Measurements from ENCODE around the gene PRKCA.

Gene PRKCA

DNA sequence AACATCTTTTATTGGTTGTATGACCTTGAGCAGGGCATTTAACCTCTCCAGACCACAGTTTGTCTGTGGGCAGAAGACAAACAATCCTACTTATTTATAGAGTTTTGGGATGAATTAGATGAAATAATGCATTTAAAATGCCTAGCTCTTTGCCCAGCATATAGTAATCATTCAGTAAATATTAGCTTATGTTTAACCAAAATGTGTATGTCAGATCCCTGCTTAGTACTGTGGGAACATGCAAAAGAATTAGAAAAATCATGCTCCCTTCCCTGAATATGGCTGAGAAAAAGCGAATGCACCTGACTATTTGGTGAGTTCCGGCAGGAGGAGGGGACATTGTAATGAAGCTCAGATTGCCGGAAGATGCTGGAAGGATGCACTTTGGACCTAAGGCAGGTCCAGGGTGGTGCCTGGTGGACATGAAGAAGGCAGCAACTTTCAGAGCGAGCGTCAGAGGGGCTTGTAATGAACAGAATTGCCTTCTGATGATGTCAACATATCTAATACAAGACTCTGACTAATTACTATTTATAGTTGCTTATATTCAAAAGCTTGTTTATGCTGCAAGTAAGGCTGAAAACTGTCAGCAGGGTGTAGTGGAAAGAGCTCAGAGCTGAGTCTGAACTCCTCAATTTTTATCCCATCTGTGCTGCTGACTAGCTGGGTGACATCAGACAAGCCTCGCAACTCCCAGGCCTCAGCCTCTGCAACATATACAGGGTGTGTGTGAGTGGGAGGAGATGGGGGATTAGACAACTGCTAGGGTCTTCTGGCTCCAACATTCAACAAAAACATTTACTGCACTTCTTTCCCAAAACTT is 221.2 kb downstream of the PRKCA start:
- FAIRE-seq, result no peak

DNA sequence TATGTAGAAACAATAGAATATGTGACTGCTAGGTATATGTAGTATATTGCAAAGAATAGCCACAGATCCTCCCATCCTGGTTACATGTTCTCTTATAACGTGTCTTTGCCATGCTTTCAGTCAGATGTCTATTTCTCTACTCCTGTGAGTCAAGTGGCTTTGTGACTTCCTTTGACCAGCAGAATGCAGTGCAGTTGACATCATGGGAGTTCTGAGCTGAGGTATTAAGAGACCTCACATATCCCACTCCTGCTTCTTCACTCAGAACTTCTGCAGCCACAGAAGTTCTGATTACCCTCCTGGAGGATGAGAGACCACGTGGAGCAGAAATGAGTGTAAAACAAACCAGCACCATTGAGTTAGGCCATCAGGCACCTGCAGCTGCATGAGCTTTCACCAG is 222.5 kb downstream of the PRKCA start:
- FAIRE-seq, result no peak

DNA sequence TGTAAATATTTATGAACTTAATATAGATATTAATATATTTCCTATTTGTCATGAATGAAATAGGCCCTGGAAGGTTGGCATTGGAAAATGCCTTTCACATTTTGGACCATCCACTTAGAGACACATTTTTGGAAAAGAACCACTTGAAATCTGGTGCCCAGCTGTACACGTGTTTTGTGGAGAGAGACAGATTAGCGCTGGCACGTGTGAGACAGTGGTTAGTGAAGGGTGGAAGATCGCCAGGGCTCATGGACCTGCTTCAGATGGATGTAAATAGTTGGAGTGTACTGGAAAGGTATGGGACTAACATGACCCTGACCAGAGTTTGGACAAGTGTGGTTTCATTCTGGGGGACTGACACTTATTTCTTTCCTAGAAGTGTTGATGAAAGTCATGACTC is 222.9 kb downstream of the PRKCA start:
- FAIRE-seq, result no peak

DNA sequence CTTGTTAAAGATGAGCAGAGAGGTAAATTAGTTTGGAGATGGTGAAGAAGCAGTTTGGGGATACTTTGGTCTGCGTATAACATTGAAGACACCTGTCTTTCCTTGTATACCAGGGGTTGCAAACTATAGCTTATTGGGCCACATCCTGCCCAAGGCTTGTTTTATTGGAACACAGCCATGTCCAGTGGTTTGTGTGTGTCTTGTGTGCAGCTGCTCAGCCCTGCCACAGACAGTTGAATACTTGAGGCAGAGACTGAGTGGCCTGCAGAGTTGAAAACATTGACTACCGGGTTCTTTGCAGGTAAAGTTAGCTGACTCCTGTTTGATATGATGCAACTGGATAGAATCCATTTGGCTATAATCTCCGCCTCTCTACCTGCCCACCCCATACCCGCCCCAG is 224.4 kb downstream of the PRKCA start:
- FAIRE-seq, result no peak

GRCh38 chr17:66527335-66527734 is 224.9 kb downstream of the PRKCA start:
- no peak for FAIRE-seq

GRCh38 chr17:66531851-66532295 is 229.5 kb downstream of the PRKCA start:
- no peak for FAIRE-seq

DNA sequence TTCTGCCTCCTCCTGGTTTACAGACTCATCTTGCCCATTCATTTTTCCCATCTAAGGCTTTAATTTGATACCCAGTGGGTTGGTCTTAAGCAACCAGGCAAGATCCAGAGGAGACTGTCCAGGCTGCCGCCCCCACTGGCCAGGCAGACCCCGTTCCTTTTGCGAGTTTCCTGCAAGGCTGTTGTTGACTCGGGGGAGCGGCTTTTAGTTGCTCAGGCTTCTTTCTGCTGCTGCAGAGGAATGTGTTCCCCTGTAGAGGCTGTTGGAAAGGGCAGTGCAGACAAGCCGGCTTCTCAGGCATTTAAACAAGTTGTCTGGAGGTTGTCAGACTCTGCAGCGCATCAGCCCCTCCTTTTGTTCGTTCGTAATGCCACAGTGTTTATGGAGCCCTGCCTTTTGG is 231.2 kb downstream of the PRKCA start:
- FAIRE-seq, result no peak

DNA sequence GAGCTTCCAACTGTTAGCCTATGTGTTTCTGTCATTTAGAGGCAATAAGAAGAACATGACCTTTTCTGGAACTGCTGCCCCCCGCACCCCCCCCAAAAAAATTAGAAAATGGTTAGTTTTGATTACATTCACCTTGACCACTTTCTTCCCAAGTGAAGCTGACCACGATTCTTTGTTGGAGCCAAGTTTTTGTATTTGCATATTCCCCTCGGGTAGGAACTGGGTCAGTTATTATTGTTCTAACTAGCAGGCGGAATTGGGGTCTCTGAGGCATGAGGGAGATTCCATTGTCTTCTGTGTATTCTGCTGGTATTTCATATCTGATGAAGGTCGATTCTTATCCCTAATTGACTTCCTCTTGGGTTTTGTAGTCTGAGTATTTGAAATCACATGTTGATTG is 231.6 kb downstream of the PRKCA start:
- no peak for FAIRE-seq

- FAIRE-seq, result no peak
These were observed 233.2 kb downstream of the PRKCA start for GRCh38 chr17:66535611-66536010.

DNA sequence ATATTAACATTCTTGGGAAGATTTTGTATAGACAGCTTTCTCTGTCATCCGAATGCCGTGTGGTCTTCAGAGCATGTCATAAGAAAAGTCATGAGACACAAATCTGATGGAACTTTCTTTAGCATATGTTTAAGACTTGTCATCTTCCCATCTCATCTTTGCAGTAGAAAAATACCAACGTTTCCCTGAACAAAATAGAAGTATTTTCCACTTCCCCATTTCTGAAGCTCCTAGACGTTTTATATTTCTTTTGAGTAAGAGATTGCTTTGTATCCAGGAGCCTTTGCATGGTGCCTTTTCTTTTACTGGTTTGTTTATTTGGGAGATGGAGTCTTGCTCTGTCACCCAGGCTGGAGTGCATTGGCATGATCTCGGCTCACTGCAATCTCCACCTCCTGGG is 235.1 kb downstream of the PRKCA start:
- FAIRE-seq, result no peak

- no peak for FAIRE-seq
These were observed 236.4 kb downstream of the PRKCA start for GRCh38 chr17:66538776-66539175.

GRCh38 chr17:66540131-66540781 is 237.8 kb downstream of the PRKCA start:
- no peak for FAIRE-seq

DNA sequence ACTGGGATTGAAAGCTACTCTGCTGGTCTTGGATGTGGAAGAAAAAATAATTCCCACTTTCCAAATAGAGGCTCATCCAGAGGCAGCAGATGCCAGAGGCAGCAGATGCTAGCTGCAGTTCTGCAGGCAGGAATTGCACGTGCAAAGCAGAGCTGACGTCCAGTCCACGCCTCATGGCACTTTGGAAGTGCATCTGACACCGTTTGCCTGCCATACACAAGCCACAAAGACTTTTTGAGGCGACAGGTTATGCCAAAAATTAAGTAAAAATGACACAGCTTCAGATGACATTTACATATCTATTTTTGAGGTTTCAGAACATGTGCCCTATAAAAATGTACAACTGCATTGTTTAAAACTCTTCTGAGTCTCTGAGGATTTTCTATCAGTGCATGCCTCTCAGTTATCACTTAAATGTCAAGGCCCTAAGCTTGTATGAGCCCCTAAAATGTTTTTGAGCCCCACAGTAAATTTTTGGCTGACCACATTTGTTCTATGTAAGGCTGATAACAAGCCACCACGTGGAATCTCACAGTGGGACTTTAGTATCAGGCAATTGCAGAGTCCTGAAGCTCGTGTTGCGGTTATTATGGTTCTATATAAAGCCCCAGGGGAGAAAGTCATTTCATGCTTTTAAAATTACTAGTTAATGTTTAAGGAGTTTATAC is 239.2 kb downstream of the PRKCA start:
- no peak for FAIRE-seq

GRCh38 chr17:66542129-66542966 is 239.9 kb downstream of the PRKCA start:
- FAIRE-seq, result no peak

- FAIRE-seq, result no peak
These were observed 240.6 kb downstream of the PRKCA start for GRCh38 chr17:66542967-66543520.

DNA sequence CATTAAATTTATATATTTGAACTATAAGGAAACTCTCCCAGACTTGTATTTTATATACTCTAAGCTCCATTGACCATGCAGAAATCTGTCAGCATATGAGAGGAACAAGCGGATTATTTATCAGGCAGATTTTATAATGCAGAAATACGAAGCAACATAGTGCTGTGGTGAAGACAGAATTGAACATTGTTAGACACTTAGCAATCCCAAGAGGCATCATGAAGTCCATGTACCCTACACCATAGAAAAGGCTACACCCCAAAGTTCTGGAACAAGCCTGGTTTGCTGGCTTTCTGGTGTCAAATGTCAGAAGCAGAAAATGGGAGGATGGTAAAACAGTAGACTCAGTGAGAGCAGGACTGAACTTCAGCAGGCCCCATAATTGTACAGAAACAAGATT is 241.1 kb downstream of the PRKCA start:
- FAIRE-seq, result no peak

- no peak for FAIRE-seq
These were observed 243.5 kb downstream of the PRKCA start for GRCh38 chr17:66545918-66546317.

- FAIRE-seq, result no peak
These were observed 244.9 kb downstream of the PRKCA start for GRCh38 chr17:66547151-66547865.

DNA sequence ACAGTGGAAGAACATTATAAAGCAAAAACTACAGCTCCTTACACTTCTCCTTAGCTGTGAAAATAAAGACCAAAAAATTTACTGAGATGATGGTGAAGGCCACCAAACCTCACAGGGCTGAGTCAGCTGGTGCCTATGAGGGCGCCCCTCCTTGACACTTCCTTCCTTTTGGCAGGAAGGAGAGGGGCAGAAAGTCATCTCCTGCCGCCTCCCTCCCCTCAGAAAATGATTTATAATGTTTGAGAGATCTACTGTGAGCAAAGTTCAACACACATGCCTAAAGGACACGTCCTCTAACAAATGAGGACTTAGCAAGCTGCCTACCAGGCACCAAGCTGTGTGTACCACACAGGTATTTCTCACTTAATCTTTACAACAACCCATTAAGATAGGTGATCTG is 245.7 kb downstream of the PRKCA start:
- no peak for FAIRE-seq

- no peak for FAIRE-seq
These were observed 246.4 kb downstream of the PRKCA start for GRCh38 chr17:66548659-66549310.

DNA sequence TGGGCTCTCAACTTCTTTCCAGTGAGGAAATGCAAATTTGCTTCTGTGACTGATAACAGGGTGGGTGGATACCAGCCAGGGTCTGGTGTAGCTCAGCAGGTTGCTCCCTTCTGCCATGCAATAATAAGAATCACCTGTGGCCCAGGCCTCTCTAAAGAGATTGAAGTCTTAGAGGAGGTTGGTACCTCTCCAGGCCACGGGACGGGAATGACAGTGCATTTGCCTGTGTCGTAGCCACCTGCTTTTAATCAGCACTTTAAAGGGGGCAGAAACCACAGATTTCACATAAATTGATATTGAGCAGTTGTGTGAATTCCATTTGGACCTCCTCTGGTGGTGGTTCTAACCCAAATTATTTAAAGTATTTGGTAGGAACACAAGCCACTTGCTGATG is 246.9 kb downstream of the PRKCA start:
- no peak for FAIRE-seq

All from endometrium (tissue), 2 donors.